ENCODE results near the gene LAMC3. TPM values are rescaled to one million over a fixed set of nuclear protein-coding genes. Genes with fewer than 3 reads are reported as not detected.

LAMC3 gene
- total and polyA plus RNA-seq, 9 of the 15 experiments (the other 6 are each of a cell fraction or from before 2014, with no cell fraction given): 0.10 TPM; not detected in 8

- Histone ChIP-seq H3K27me3 (ENCODE audit: control insufficient read depth in 2 of 2, insufficient read depth in 2 of 2, low read length in 2 of 2) (peaks cover 52 to 66% of the 10 kb centered on the region in 2 experiments), H3K27ac (ENCODE audit: extremely low read depth, low read depth, low read length) (no peak overlapping the region), H3K36me3 (ENCODE audit: control insufficient read depth, insufficient read depth, low read length) (no peaks in the 10 kb centered on the region), H3K4me2 (ENCODE audit: insufficient read depth, low read length) (no peak overlapping the region), H3K79me2 (ENCODE audit: control insufficient read depth, insufficient read depth, low read length) (no peaks in the 10 kb centered on the region), H3K4me3 (no peak overlapping the region), H3K4me1 (replicated peaks in 1 of 2; ENCODE audit: control insufficient read depth in 2 of 2, insufficient read depth in 2 of 2, low read length in 2 of 2) (peaks cover 0 to 9% of the 10 kb centered on the region in 2 experiments; a peak in 1 of 5 replicates), H3K9me3 (replicated peaks; ENCODE audit: control insufficient read depth, insufficient read depth, low read depth, low read length) (peaks cover 17% of the 10 kb centered on the region), H3K9ac (ENCODE audit: insufficient read depth in 1 of 2, low read depth in 2 of 2, low read length in 2 of 2) (no peak overlapping the region), H2AFZ (ENCODE audit: low read depth, low read length) (no peak overlapping the region), H3K9me1 (ENCODE audit: control insufficient read depth, insufficient read depth, low read length) (no peaks in the 10 kb centered on the region), H4K20me1 (replicated peaks; ENCODE audit: control insufficient read depth, insufficient read depth, low read length) (no peaks in the 10 kb centered on the region)
- ATAC-seq (peak; percentile 34), FAIRE-seq (no peak), DNase-seq (ENCODE audit: extremely low read depth in 1 of 4, low spot score in 3 of 4) (peak in 3 of 4 experiments; percentile 56 to 61 (median 60))
- intact Hi-C loops (cut with micrococcal nuclease) (no loop called here), in situ Hi-C loops (cut with MboI) (no loop called here)
- no TSS peak for BruUV-seq (replicated peaks)
- TF ChIP-seq STAT6 (CRISPR knock-in tag; IDR thresholded peaks at IDR 0.05): 0 out of 2 replicates have a peak, but pooled peaks have one; percentile 42
- TF ChIP-seq SPI1 (IDR thresholded peaks at IDR 0.05; ENCODE audit: borderline replicate concordance, low read depth, low read length): no peak
- CTCF ChIA-PET (ENCODE audit: low intra/inter-chr PET ratio): no interaction called here
- POLR2A ChIA-PET: interaction anchor here (0.8 to 3.2 kb wide), 9 partner anchors 9 to 85 kb away, joined by 3 to 23 read pairs (median 4); no protein-coding TSS in a partner anchor
- under 1% methylated on average over 8 of the region's 8 CpGs for WGBS (ENCODE audit: insufficient coverage, low coverage, missing lambda C conversion rate)
Measured at GRCh38 chr9:130961511-130962300, 47.3 kb upstream of the LAMC3 start.

Data from K562 (cell line).